Central memory CD4-positive, alpha-beta T cell (primary cell): ENCODE measurements around the gene ADAMTS17.

Source experiments
- DNase-seq: peaks from one replicate; pipeline ENCODE4 v3.0.0; 2022

ADAMTS17 gene

DNA sequence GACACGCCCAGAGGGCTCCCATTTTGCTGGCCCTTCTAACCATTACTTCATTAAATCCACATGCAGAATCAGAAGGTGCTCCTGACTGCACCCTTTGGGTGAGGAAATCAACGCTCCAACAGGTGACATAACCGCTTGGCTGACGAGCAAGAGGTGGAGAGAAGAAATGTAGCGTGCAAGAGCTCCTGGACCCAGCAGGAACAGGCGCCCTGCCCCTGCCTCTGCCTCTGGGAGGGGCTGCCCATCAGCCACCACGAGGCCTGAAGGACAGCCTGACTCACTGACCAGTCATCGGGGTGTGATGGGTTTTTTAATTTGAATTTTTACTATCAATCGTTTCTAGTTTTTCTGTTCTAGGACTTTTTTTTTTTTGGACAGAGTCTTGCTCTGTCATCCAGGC lies 218.2 kb downstream of the ADAMTS17 start:
- DNase-seq = no peak

DNA sequence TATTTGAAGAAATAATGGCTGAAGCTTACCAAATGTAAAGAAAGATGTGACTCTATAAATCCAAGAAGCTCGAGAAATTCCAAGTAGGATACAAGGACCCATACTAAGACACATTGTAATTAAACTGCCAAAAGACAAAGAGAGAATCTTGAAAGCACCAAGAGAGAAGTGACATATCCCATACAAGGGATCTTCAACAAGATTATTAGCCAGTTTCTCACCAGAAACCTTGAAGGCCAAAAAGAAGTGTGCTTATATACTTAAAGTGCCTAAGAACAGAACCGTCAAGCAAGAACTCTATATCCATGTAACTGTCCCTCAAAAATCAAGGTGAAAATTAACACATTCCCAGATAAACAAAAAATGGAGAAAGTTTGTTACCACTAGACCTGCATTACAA lies 220.5 kb downstream of the ADAMTS17 start:
- DNase-seq = no peak

DNA sequence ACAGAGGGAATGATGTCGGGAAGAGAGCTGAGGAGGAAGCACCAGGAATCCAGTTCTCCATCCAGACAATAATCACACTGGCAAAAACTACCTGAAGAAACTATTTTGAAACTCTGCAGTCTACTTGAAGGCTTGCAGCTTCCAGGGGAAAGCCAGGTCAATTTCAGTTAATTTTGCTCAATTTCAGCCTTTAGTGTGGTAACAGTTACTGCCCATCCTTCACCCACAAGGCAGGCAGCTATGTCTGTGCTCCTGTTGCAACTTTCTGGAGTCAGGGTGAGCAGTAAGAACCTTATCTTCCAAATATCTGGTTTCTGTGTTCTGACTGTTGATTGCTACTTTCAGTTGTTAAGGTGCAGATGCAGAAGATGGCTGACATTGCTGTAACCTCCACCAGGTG lies 221.7 kb downstream of the ADAMTS17 start:
- no peak for DNase-seq

DNA sequence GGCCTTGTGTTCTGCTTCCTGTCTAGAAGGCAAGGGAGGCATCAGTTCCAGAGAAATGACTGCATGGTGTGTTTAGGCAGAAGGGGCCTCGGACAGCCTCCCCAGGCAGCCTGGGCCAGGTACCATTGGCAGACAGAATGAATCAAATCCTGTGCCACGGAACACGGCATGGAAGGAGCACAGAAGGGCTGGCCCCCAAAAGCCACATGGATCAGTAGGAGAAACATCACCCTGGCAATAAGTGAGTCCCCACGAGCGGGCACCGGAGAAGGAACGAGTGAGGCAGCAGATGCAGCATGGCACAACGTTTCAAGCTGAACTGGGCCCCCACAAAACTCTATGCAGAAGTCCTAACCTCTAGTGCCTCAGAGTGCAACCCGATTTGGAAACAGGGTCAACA lies 223.2 kb downstream of the ADAMTS17 start:
- no peak for DNase-seq

DNA sequence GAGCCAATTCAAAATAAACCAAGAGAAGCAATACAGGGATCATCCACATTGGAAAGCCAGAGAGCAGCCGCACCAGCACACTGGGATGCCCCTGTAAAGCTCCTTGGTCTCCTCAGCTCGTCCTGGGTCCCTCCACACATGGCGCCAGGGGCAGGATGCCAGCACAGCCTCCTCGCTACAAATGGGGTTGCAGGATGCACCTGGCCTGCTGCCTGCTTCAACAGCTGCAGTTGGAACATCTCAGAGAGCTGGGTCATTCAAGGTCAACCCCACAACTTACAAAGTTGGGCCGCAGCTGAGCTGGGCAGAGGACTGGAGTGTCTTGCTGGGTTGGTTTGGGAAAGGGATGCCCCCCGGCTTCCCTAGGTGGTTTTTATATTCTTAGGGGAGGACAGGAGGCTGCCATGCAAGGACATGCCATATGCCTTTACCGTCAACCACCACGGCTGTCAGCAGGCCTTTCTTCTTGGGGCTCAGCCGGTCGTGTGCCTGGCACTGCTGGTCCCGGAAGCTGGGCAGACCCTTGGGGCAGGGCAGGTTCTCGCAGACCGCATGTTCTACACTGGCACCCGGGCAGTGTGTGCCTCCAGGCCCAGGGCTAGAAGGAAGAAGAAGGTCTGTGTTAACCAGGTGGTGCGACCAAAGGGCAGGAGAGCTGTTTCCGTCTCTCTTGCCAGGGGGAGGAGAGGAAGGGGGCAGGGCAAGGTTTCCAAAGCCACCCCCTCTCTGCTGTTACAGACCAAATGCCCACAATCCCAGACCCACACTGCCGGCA lies 225.2 kb downstream of the ADAMTS17 start:
- no peak for DNase-seq

DNA sequence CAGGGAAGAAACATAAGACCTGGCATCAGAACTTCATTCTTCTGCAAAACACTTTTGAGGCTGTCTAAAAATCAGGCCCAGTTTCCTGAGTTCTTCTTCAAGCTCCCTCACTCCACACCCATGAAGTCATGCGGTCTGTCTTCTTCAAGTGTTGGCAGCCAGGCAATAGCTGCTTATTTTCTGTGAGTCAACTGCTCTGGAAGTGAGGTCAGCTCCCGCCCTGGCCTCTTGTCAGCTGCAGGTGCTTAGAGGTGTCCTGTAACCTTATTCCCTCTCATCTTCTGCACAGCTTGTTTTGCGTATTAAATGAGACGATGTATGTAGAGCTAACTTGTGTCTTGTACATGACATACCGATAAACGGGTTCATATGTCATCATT lies 226.1 kb downstream of the ADAMTS17 start:
- DNase-seq = no peak

DNA sequence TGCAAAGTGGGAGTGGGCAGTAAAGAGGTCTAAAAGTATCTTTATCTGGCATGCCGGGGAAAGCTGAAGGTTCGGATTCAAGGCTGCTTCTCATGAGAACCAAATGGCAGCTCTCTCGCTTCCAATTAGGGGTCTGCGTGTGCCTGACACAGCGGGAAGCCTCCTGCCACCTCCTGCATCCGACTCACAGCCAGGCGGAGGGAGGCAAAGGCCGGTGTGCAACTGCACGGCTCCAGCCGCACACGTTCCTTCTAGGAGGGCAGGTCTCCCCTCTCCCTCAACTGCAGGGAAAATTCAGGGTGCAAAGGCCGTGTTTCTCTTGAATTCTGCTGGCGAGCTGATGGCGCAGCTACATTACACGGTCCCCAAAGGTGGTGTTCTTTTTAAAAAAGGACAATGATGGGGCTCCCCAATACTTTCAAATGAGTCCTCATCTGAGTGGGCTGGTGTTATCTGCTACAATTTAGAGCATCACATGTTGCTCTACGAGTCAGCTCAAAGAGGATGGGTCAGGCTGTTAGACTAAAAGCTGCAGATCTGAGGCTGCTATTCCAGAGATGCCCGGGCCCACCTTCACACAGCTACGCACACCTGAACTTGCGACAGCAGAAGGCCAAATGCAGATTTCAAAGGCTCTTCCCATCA lies 226.6 kb downstream of the ADAMTS17 start:
- no peak for DNase-seq

DNA sequence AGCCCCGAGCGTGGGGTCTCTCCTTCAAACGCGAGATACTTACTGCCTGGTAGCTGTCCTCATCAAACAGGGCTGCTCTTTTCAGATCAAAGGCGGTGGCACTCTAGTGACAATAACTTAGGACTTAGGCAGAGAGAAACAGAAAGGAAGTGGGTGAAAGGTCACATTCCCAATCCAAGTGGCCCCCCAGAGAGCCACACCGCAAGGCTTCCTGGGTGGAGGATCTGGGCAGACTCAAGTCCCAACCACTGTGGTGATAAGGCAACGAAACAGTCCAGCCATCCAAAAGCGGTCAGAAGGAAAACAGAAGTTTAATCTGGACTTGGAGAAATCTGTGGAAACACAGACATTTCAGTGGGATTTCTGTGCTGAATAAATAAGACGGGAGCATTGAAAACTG lies 227.2 kb downstream of the ADAMTS17 start:
- no peak for DNase-seq

DNA sequence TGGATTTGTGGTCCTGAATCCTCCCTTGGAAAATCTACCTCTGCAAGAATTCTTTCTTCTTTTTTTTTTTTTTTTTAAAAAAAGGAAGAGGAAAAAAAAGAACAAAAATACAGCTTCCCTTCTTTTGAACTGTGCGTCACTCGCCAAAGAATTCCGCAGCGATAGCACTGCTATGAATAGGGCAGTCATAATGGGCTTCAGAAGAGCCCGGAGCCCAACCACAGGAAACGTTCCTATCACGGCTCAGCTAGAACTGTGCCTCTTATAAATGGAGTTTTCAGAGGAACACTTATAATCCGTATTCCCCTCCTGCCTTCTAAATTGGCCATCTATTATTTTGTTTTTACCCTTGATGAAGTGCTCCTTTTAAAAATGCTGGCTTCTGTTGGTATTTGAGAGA lies 227.7 kb downstream of the ADAMTS17 start:
- no peak for DNase-seq

DNA sequence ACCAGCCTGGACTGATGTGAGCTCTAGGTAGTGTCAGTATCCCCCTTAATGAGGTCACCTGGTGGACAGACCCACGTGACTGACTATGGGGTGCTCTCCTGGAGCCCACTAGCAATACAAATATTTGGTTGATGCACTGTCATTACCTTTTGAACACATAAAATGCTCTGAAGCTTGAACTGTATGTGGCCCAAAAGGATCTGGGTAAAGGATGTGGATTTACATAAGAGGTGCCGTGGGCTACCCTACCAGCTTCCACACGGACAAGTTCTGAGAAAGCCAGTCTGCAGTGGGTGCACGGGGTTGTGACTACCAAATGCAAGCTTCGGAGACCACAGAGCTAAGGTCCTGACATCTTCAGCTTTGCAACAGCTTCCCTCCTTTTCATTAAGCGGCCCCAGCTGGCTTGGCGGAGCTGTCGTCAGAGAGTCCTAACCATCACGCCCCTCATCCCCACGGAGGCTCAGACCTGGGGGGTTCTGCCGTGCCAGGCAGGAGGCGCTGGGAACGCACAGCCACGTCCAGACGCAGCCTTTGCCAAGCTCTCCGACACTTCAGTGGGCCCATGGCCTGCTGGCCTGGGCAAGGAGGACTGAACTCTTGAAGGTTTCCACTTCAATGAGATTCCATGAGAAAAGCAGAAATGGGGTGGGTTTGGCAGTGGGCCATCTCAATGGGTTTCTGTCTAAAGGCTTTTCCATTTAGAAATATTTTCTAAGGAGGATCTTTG lies 228.3 kb downstream of the ADAMTS17 start:
- no peak for DNase-seq

DNA sequence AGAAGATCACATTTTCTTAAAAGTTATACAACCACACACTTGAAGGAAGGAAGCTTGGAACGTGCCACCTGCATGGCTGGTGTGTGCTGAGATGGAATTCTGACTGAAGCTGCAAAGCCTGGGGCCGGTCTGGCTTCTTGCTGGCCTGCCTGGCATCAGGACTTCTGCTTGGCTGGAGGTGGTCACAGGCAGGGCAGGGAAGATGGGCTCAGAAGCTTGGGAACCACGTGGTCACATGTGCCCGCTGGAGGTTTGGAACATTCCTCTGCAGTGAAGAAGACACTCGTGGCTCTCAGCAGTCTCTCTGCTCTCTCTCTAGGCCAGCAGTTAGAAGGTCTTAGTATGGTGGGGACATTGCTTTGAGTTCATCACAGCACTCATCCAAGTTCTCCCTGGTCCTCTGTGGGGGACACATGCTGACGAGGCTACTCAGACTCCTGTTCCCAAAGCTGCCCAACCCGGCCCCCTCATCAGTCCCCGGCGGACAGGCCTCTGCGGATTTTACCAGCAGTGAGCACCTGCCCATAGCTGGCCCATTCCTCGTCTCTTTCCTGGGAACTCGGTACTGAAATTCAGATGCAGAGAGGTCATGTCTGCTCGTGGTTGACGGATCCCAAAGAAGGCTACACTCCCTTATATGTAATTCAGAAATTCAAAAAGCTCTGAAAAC lies 229.0 kb downstream of the ADAMTS17 start:
- no peak for DNase-seq

DNA sequence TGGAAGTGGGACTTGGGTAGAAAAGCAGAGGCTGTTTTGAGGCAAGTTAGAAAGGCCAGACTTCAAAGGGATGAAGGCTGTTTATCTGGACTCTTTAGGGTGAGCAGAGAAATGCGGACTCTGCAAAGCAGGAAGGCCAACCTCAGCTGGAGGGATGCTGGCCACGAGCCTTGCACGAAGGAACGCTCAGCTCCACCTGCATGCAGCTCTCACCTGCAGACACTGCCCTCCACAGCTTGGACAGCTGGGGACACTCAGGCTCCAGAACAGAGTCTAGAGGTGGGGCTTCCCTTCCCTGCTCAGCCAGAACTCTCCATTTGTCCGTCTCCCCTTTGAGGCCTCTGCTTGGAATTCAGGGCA lies 229.7 kb downstream of the ADAMTS17 start:
- DNase-seq = no peak

DNA sequence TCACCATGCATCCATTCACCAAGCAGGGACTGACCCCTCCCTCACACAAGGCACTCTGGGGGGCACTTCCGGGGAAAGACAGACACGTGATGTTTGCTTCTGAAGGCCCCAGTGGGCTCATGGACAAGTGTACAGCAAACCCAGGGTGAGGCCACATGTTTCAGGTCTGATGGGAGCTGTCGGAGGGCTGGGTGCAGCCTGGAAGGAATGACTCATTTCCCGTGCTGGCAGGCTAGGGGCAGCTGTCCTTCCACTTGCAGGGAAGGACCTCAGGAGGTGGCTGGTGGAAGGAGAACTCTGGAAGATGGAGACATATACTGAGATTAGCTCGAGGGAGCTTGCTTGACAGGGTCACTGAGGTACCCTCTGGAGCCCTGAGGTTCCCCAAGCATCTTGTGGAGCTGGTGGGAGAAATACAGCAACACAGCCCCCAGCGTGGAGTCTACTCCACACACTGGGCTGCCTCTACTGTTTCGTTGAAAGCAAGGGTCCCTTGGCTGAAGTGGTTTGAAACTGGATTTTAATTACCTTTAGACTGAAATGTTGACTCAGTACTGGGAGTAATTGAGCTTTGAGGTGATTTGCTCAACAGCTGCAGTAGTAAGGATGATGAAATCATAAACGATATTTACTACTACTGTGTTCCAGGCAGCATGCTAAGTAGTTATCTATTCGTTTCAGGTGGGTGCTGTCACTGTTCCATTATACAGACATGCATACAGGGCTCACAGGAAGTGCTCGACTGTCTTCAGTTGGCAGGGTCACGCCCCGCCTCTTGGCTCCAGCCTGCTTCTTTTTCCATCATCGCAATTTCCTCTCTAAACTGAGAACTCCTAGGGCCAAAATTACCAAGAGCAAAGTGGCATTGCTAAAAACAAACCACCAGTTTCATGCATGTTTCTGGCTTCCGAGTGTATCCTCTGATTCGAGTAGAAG lies 230.4 kb downstream of the ADAMTS17 start:
- DNase-seq = no peak

DNA sequence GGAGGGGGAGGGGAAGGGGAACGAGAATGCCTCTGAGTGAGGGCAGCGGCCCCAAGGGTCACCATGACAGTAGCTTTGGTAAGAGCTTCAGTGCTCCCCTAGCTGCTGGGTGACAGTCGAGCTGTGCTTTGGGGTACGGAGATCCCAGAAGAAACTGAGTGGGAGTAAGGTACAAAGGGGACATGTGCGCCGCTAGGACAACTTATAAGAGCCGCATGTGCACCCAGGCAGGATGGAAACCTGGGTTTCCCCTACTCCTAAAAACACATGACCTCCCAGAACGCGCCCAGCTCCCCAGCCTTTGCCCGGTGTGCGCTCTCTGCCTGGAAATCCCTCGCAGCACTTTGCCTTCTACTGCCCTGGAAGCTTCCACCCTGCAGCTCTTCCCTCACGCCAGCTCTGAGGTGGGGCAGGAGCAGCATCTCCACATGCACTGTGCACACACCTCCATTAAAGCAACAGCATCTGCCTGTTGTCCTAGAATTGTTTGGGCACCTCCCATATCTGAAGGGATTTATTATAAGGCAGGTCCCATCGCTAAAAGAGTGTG lies 232.2 kb downstream of the ADAMTS17 start:
- no peak for DNase-seq

DNA sequence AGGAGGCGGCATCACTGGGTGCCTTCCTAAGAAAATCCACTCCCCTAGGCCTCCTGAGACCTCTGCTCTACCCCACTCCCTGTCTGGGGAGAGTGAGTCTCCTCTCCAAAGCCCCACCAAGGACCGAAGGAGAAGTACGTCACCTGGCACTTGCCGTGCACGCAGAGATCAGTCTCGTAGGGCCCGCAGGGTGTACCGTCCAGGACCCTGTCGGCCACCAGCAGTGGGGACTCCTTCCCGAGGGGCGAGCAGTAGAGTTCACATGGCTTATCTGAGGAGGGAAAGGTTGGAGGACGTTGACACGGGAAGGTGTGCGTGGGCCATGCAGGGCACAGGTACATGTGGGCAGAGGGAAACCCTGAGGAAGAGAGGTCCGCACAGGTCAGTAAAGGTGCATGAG lies 232.9 kb downstream of the ADAMTS17 start:
- DNase-seq = no peak

DNA sequence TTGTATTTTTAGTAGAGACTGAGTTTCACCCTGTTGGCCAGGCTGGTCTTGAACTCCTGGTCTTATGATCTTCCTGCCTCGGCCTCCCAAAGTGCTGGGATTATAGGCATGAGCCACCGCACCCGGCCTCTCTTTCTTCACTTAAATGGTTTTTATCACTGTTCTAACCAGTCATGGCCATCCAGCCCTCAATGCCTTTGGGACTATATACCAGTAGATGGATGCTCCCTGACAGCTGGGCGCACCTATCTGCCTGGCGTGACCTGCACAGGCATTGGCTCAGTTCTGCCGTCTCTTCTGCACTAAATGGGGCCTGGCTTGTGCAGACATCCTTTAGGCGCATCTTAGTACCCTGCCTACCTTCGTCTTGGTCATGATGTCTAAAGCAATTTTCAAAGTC lies 233.4 kb downstream of the ADAMTS17 start:
- DNase-seq = no peak

DNA sequence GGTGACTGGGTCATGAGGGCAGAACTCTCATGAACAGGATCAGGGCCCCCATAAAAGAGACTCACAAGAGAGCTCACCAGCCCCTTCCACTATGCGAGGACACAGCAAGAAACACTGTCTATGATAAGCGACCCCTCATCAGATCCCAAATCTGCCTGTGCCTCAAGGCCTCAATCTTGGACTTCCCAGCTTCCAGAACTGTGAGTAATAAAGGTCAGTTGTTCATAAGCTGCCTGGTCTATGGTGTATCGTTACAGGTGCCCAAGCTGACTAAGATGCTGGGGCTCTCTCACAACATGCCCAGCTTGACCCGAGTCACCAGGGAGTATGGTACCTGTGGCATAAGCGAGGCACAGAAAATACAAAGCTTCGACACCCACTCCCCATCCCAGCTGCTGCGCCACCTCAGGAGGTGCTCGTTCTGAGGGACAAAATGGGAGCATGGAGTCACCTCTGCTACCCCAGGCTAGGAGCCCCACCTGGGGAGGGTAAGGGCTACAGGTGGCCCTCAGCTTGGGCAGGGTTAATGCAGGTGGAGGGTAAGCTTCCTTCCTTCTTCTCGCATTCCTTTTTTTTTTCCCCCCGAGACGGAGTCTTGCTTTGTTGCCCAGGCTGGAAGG lies 234.1 kb downstream of the ADAMTS17 start:
- no peak for DNase-seq

DNA sequence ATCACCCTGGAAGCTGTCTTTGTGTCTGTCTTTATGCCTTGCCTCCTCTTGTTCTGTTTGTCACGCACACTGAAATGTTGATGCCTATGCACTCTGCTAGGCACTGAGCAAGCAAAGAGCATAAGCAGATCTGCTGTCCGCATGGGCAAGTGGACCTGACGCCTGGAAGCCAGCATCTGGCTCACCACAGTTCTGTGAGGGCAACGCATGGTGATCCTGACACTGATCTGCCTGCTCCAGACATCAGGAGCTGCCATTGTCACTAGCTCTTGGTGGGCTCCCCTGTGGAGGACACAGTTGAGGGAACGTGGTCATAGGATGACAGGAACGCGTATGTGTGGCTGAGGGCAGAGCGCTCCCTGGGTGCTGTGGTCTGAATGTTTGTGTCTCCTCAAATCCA lies 234.6 kb downstream of the ADAMTS17 start:
- no peak for DNase-seq

DNA sequence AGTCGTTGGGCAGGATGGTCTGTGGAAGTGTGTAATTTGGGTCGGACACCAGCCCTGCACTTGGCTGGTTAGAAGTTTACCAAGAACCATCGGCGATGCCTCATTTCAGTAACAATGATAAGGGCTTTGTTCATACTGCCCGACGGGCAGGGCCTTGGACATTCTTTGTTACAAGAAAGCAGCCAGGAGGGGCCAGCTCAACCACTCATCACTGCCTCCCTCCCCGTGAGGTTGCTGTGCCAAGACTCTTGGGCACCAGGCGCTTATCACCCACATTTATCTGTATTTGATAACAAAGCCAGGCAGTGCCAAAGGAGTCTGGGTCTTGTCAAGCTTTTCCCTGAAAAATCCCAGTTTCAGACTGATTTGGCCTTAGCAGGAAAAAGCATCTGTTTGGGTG lies 235.0 kb downstream of the ADAMTS17 start:
- DNase-seq = no peak

DNA sequence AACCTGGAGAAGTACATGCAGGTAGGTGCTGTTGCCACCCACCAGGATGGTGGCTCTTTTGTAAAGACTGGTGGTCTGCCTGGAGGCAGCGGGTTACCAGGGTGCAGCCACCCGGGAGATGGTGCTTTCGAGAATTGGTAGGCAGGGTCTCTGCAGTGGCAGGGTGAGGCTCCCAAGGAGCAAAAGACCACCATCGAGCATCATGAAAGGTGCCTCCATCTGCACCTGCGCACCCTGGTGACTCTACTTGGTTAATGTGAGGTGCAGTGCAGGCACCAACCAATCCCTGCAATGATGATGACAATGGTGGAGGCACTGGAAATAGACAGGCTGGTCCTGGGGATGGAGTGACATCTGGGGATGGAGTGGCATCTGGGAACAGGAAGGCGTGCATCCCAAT lies 236.7 kb downstream of the ADAMTS17 start:
- DNase-seq = no peak

DNA sequence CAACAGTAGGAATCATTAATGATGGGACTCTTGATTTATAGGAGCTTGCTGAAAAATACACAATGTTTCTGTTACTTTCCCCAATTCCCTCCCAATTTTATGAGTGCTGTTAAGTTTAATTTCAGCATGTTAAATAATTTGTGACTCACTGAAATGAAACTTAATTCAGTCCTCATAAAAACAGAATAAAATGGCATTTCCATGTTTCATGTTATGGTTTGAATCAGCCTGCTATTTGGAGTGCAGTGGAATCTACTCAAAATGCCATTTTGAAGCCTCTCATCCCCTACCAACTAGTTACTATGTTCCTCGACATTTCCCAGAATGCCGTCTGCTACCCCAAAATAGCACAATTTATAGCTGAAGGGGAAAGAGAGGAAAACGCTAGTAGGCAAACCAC lies 237.5 kb downstream of the ADAMTS17 start:
- no peak for DNase-seq

DNA sequence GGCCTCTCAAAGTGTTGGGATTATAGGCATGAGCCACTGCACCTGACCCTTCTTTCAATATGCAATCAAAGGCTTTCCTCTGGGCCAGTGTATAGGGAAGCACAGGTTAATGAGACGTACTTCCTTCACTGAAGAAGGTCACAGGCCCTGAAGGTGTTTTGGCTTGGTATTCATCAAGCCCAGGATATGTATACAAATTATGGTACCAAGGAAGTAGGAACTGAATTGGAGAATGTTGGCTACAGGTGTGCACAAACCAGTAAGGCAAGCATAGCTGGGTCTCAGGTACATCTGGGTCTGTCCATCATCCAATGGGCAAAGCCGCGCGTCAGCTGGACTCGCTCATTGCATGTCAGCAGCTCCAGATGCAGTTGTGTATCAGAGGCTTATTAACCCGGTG lies 237.9 kb downstream of the ADAMTS17 start:
- no peak for DNase-seq
